Measurements from ENCODE around the gene ARMC7.
"Not testable (repeated sequence)": the region's sequence is repeated elsewhere in the genome, so short reads cannot be mapped to it uniquely, and the experiment has no call there.

Gene ARMC7

DNA sequence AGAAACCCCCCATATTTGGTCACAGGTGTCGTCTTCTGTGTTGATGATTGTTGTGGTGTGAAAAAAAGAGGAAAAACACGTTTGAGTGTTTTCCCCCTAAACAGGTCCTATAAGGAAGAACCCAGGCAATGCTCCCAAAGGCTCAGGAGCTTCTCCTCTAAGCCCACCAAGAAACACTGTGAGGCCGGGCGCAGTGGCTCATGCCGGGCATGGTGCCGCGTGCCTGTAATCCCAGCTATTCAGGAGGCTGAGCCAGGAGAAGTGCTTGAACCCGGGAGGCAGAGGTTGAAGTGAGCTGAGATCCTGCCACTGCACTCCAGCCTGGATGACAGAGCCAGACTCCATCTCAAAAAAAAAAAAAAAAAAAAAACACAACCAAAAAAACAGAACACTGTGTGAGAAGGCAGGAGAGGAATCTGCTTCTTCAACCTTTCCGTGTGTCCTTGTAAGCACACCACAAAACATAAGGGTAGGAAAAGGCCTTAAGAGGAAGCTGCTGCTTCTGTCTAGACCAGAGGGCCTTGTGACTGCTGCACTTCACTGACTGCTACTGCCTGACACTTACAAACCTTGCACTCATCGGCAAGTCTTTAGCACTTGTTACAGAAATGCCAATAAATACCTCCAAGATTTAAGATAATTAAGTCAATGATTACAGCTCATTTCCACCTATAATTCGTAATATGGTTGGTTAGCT is 35.2 kb downstream of the ARMC7 start:
- H3K36me3 Mint-ChIP-seq (ENCODE audit: insufficient read depth) = peaks cover 29% of the 10 kb centered on the region
- peaks cover 27% of the 10 kb centered on the region for H3K4me1 Mint-ChIP-seq
- no peak overlapping the region for H3K27ac Mint-ChIP-seq (ENCODE audit: low read depth)
- no peaks in the 10 kb centered on the region for H3K27me3 Mint-ChIP-seq
- no peaks in the 10 kb centered on the region for H3K9me3 Mint-ChIP-seq
- ATAC-seq (replicated peaks; ENCODE audit: extremely low read depth, poor library complexity, severe bottlenecking) (no peak), DNase-seq (ENCODE audit: low spot score in 2 of 2) (no peak)
- no peak overlapping the region for H3K4me3 Mint-ChIP-seq

DNA sequence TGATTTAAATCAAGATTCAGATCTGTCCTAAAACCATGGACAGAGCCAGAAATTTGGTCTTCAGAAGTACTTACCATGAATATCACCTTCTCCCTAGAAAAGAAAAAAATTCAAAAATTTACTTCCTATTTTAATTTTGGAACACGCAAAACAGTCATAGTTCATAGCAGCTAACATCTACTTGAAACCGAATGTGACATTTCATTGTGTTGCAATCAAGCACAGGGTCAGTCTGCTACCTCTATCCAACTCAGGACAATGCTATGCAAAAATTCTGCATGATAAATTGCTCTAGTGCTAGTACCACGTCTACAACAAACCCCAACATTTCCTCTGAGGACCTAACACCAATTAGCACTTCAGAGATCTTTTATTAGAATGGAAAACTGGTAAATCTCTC is 36.8 kb downstream of the ARMC7 start:
- no peak overlapping the region for H3K27ac Mint-ChIP-seq (ENCODE audit: low read depth)
- H3K4me1 Mint-ChIP-seq = peaks cover 13% of the 10 kb centered on the region
- H3K4me3 Mint-ChIP-seq = no peak overlapping the region
- H3K9me3 Mint-ChIP-seq = no peaks in the 10 kb centered on the region
- DNase-seq (ENCODE audit: low spot score in 2 of 2) (no peak), ATAC-seq (replicated peaks; ENCODE audit: extremely low read depth, poor library complexity, severe bottlenecking) (no peak)
- peaks cover 29% of the 10 kb centered on the region for H3K36me3 Mint-ChIP-seq (ENCODE audit: insufficient read depth)
- H3K27me3 Mint-ChIP-seq = no peaks in the 10 kb centered on the region

DNA sequence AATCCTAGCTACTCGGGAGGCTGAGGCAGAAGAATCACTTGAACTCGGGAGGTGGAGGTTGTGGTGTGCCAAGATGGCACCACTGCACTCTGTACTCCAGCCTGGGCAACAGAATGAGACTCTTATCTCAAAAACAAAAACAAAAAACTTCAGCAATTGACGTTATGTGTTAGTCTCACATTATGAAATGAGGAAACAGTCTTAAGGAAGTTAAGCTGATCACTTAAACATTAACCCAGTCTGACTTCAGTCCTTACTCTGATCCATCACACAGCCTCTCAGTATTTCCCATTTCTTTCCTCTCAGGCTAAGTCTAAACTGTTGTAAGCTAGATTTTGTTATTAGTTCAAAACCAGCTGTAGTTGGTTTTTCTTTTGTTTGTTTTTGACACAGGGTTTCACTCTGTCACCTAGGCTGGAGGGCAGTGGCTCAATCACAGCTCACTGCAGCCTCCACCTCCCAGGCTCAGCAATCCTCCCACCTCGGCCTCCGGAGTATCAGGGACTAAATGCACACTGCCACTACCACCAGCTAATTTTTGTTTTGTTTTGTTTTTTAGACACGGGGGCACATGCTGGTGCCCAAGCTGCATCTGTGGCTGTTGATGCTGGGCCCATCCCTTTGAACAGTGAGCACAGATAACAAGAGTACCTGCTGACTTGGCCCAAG is 38.2 kb downstream of the ARMC7 start:
- peaks cover 31% of the 10 kb centered on the region for H3K36me3 Mint-ChIP-seq (ENCODE audit: insufficient read depth)
- no peak for DNase-seq (ENCODE audit: low spot score in 2 of 2)

DNA sequence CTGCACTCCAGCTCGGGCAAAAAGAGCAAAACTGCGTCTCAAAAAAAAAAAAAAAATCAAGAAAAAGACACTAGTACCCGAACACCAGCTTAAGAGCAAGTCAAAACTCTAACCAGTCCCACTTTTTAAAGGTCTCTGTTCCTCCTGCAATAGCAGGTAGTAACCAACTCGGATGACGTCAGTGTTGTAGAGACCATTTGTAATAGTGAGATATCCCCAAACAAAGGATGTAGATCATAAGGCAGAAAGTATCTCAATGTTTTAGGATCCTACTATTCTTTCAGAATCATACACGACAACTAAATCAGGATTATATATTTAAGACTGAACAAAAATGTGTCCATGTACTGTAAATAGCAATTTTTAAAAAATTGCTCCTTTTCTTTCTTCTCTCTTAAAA is 42.2 kb downstream of the ARMC7 start:
- DNase-seq (ENCODE audit: low spot score in 2 of 2) = no peak
- Mint-ChIP-seq H3K4me1 (peaks cover 39% of the 10 kb centered on the region), H3K36me3 (ENCODE audit: insufficient read depth) (peaks cover 28% of the 10 kb centered on the region), H3K27me3 (no peaks in the 10 kb centered on the region), H3K9me3 (no peaks in the 10 kb centered on the region), H3K4me3 (peak overlapping the region; percentile 94), H3K27ac (ENCODE audit: low read depth) (peak overlapping the region; percentile 65)
- ATAC-seq (replicated peaks; ENCODE audit: extremely low read depth, poor library complexity, severe bottlenecking) = no peak

More for the DNA sequence above, 38.2 kb downstream of the ARMC7 start:
- ATAC-seq (replicated peaks; ENCODE audit: extremely low read depth, poor library complexity, severe bottlenecking) = no peak
- no peaks in the 10 kb centered on the region for H3K9me3 Mint-ChIP-seq
- peaks cover 22% of the 10 kb centered on the region for H3K4me1 Mint-ChIP-seq
- no peaks in the 10 kb centered on the region for H3K27me3 Mint-ChIP-seq
- peak overlapping the region; percentile 50 for H3K27ac Mint-ChIP-seq (ENCODE audit: low read depth)
- H3K4me3 Mint-ChIP-seq = no peak overlapping the region

DNA sequence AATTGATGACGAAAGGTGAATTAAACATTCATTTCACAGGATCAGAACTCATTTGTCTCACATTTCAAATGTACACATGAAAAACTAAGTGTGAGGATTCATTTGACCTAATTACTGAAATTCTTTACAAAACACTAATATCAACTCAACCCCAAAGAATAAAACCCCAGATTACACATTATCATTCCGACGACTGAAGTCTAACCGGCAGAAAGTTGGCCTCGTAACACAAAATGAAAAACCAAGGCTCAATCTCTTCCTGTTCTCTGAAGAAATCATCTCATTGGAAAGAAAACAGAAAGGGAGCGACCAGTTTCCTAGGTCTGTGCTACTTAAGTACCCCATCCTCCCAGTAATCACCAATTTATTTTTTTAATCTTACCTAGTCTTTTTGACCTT is 42.8 kb downstream of the ARMC7 start:
- Mint-ChIP-seq H3K9me3 (no peaks in the 10 kb centered on the region), H3K27ac (ENCODE audit: low read depth) (peak overlapping the region; percentile 65), H3K4me3 (peak overlapping the region; percentile 94), H3K4me1 (peaks cover 39% of the 10 kb centered on the region), H3K27me3 (no peaks in the 10 kb centered on the region), H3K36me3 (ENCODE audit: insufficient read depth) (peaks cover 22% of the 10 kb centered on the region)
- DNase-seq (ENCODE audit: low spot score in 2 of 2) (no peak), ATAC-seq (replicated peaks; ENCODE audit: extremely low read depth, poor library complexity, severe bottlenecking) (no peak)

DNA sequence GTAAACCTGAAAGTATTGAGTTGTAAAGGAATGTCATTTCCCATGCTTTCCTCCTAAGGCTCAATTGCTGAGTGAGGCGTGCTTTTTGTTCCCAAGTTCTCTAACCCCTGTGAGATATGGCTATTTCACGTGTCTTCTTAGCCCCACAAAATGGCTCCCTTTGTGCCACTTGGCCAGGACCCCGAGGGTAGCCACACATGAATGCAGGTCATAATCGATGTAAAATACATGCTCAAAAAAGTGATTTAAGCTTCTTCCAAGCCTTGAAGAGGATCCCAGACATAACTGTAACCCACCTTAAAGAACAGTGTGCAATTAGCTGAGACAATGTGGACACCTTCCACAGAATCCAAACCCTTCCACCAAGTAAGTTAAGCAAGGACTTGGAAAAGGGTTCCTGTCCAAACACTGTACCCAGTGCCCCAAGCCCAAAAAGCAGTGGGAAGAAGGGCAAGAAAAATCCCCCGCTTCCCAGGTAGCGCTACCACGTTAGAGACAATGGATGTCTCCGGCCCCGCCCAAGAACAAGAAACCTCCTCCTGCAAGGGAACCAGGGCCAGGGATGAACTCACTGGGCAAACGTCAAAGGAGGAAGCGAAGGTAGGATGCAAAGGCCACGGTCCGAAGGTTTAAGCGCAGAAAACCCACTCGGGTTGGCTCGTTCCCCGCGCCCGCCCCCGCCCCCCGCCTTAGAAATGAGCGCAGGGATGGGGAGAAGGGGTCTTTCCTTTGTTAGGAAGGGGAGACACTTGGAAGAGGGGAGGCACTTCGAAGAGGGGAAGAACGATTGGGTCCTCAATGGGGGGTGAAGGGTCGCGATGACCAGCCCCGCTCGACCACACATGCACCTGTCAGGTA is 43.4 kb downstream of the ARMC7 start:
- no peak for DNase-seq (ENCODE audit: low spot score in 2 of 2)
- no peak for ATAC-seq (replicated peaks; ENCODE audit: extremely low read depth, poor library complexity, severe bottlenecking)
- Mint-ChIP-seq H3K9me3 (no peaks in the 10 kb centered on the region), H3K27me3 (no peaks in the 10 kb centered on the region), H3K4me1 (peaks cover 39% of the 10 kb centered on the region), H3K36me3 (ENCODE audit: insufficient read depth) (peaks cover 22% of the 10 kb centered on the region), H3K27ac (ENCODE audit: low read depth) (peak overlapping the region; percentile 65), H3K4me3 (peak overlapping the region; percentile 94)

DNA sequence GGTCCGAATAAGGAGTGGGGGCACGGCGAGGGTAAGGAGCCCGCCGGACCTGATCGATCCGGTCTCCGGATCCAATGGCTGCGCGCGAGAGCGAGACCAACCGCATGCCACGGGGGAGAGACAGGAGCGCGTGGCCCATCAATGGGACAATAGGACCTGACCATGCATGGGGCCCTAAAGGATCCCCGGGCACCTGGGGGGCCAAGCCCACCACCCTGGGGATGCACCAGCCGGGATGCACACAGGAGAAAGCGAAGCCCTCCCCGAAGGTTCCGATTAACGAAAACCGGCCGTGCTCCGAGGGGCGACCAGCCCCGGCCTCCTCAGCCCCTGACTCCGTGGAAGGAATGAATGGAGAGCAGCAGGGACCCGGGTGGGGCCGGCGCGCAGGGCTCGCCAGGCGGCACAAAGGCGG is 44.0 kb downstream of the ARMC7 start:
- no peak for DNase-seq (ENCODE audit: low spot score in 2 of 2)
- Mint-ChIP-seq H3K36me3 (ENCODE audit: insufficient read depth) (peaks cover 18% of the 10 kb centered on the region), H3K4me3 (peak overlapping the region; percentile 94)

DNA sequence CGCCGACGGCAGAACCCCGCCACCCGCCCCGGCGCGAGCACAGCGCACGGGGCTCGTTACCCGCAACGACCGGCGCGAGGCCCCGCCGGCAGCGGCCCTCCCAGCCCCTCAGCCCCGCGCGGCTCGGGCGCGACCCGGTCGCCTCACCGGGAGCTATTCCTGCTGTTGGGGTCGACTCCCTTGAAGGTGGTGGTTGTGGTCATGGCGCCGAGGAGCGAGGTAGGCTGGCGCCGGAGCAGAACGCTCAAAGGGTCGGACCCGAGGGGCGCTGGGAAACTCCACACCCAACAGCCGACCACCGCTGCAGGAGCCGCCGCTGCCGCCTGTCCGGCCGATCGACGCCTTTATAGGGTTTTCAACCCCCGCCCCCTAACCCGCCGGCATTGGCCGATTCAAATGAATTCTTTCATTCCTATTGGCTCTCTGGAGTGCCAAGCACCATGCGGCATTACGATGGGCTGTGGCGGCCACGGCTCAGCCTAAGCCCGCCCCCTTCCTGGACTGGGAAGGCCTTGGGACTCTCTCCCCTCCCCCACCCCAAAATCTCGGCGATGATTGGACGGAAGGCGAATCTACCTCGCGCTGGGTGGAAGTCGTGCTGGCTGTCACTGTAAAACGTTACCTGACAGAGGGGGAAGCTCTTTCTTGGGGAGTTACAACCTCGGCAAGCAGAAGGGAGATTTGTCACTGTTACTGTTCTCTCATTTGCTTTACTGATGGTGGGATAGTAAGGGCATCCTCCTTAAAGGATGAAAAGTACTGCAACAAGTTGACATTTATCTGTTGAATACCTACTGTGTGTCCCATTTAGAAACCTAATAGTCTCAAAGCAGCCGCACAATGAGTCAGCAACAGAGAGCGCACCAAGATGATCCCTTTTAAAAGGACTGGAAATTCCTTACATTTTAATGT is 44.7 kb downstream of the ARMC7 start, which contains the start of gene JPT1:
TSS of gene JPT1 (minus strand) at position 318 of the 912 bp plus-strand sequence. CDS start at position 203, 115 bp downstream.
- DNase-seq (ENCODE audit: low spot score in 2 of 2) = peak; percentile 81 to 91
- Mint-ChIP-seq H3K4me3 (peak within 1 kb of the TSS; percentile 94), H3K4me1 (peaks cover 33% of the 10 kb centered on the region), H3K27ac (ENCODE audit: low read depth) (peak within 1 kb of the TSS; percentile 65), H3K36me3 (ENCODE audit: insufficient read depth) (peaks cover 18% of the 10 kb centered on the region), H3K27me3 (no peaks in the 10 kb centered on the region), H3K9me3 (no peaks in the 10 kb centered on the region)
- peak; percentile 99 for ATAC-seq (replicated peaks; ENCODE audit: extremely low read depth, poor library complexity, severe bottlenecking)

More for the DNA sequence above, 44.0 kb downstream of the ARMC7 start:
- H3K4me1 Mint-ChIP-seq = peaks cover 35% of the 10 kb centered on the region
- H3K27ac Mint-ChIP-seq (ENCODE audit: low read depth) = peak overlapping the region; percentile 65
- H3K9me3 Mint-ChIP-seq = no peaks in the 10 kb centered on the region
- no peak for ATAC-seq (replicated peaks; ENCODE audit: extremely low read depth, poor library complexity, severe bottlenecking)
- no peaks in the 10 kb centered on the region for H3K27me3 Mint-ChIP-seq

DNA sequence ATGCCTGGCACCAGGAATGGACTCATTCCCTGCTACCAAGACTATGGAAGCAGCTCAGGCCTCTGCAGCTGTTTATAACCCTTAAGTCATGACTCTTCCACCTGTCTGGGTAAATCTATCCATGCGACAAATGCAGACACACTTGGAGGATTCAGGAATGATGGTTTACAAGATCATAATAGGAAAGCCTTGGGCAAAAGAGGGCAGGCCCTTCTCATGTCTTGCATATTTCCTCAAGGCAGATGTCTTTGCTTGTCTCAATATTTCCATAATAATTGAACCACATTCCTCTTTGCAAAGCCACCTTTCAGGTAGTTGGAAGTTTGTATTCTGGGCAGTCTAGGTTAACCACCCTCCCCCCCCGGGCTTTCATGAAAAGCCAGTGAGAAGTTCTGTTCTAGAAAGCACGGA is 45.4 kb downstream of the ARMC7 start:
- no peak for DNase-seq (ENCODE audit: low spot score in 2 of 2)
- Mint-ChIP-seq H3K4me3 (peak overlapping the region; percentile 94), H3K36me3 (ENCODE audit: insufficient read depth) (peaks cover 18% of the 10 kb centered on the region), H3K27me3 (no peaks in the 10 kb centered on the region), H3K9me3 (no peaks in the 10 kb centered on the region), H3K27ac (ENCODE audit: low read depth) (no peak overlapping the region), H3K4me1 (peaks cover 28% of the 10 kb centered on the region)
- ATAC-seq (replicated peaks; ENCODE audit: extremely low read depth, poor library complexity, severe bottlenecking) = no peak

DNA sequence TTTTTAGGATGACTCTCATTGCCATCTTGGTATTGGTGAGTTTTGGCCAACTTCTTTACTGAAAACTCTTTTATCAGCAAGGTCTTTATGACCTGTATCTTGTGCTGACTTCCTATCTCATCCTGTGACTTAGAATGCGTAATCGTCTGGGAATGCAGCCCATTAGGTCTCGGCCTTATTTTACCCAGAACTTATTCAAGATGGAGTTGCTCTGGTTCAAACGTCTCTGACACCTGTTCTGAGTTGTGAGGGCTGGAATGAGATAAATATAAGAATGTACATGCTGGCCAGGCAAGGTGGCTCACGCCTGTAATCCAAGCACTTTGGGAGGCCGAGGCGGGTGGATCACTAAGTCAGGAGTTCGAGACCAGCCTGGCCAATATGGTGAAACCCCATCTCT is 48.7 kb downstream of the ARMC7 start:
- not testable (repeated sequence) for H3K27ac Mint-ChIP-seq (ENCODE audit: low read depth); H3K9me3 Mint-ChIP-seq; ATAC-seq (replicated peaks; ENCODE audit: extremely low read depth, poor library complexity, severe bottlenecking); H3K27me3 Mint-ChIP-seq; DNase-seq (ENCODE audit: low spot score in 2 of 2); H3K4me3 Mint-ChIP-seq
- H3K4me1 Mint-ChIP-seq = peaks cover 12% of the 10 kb centered on the region
- H3K36me3 Mint-ChIP-seq (ENCODE audit: insufficient read depth) = peaks cover 14% of the 10 kb centered on the region

DNA sequence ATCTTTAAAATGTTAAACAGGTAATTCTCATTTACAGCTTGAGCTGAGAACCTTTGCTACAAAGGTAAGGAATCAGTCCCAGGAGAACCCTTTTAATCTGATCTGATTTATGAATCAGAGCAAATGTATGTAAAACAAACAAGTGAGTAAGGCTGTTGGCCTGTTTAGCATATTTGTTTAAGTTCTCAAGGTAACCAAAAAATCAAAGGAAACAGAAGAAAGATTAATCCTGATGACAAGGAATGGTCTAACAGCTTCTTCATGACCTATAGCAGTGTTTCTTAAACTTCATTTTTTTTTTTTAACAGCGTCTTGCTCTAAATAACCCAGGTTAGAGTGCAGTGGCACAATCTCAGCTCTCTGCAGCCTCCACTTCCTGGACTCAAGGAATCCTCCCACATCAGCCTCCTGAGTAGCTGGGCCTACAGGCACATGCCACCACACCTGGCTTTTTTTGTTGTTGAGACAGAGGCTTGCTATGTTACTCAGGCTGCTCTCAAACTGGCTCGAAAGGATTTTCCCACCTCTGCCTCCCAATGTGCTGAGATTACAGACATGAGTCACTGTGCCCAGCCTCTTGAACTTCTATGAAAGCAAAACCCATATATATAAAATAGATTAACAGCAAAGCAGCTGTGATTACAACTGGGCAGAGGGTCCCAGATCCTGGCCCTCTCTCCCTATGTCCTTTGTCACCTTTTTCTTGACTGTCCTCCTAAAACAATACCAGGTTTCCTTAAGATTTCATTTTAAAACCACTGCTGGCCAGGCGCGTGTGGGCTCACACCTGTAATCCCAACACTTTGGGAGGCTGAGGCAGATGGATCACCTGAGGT is 49.6 kb downstream of the ARMC7 start:
- DNase-seq (ENCODE audit: low spot score in 2 of 2) (no peak), ATAC-seq (replicated peaks; ENCODE audit: extremely low read depth, poor library complexity, severe bottlenecking) (no peak)
- Mint-ChIP-seq H3K27ac (ENCODE audit: low read depth) (no peak overlapping the region), H3K9me3 (no peaks in the 10 kb centered on the region), H3K4me1 (peaks cover 6% of the 10 kb centered on the region), H3K36me3 (ENCODE audit: insufficient read depth) (peaks cover 13% of the 10 kb centered on the region), H3K27me3 (no peaks in the 10 kb centered on the region), H3K4me3 (no peak overlapping the region)

All from central memory CD8-positive, alpha-beta T cell (primary cell).